Ishikawa (cell line): ENCODE data around the gene CAMTA1.
A peak's percentile ranks its signal among the peaks of the same experiment; 100 is the strongest.

ENCODE experiments used
- CEBPB ChIP-seq: IDR thresholded peaks from 2 replicates; pipeline ENCODE4 v1.6.1; 2012
- NFIC ChIP-seq: IDR thresholded peaks from 2 replicates; pipeline ENCODE4 v1.6.1; 2012
- TCF12 ChIP-seq: IDR thresholded peaks from 2 replicates; pipeline ENCODE4 v1.6.1; 2012; ENCODE audit warnings: low read depth
- YY1 ChIP-seq: IDR thresholded peaks from 2 replicates; pipeline ENCODE4 v1.6.1; 2012; ENCODE audit warnings: low read depth

DNA sequence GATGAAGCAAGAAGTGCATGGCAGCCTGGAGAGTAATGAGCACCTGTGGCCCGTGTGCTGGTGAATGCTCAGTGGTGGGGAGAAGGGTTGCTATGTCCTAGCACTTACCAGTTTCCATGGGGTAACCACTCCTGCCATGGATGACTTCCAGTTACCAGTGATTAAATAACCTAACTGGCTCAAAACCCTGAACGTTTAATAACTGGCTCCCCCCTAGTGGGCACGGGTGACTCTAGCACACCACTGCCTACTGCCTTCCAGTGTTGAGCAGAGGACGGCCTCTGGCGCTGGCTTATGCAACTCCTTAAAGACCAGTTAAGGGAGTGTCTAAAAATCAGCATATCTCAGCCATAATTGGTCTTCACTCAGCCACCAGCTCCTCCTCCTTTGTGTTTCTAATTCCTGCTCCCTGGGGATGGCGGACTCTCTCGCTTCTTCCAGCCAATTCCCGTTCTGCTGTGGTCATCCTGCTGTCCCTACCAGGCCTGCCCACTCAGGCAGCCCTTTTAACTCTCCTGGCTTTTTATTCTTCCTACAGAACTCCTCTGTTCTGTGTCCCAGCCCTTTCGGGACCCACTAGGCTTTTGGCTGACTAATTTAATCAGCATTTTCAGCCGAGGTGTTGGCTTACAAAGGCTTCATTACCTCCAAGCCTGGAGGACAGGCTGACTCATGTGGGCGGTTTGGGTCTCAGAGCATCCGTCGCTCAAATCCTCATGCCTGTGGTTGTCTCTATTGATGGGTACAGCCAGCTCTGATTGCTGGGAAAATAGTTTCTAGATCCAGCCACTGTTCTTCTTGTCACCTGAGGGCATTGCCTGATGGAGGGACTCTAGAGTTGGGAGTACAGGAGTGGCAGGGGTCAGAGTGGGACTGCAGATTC is 332.4 kb downstream of the CAMTA1 start:
- TF ChIP-seq TCF12 (no peak), NFIC (no peak), CEBPB (0 out of 2 replicates have a peak, but pooled peaks have one; percentile 22), YY1 (no peak)
